ENCODE measurements around the gene TSPAN33.
"Not testable (repeated sequence)": the region's sequence is repeated elsewhere in the genome, so short reads cannot be mapped to it uniquely, and the experiment has no call there.

Gene TSPAN33

GRCh38 chr7:129169686-129170440 lies 25.4 kb downstream of the TSPAN33 start:
- DNase-seq = no peak

GRCh38 chr7:129170441-129171021 lies 26.0 kb downstream of the TSPAN33 start:
- no peak for DNase-seq

- DNase-seq = not testable (repeated sequence)
These were observed 29.4 kb downstream of the TSPAN33 start for GRCh38 chr7:129173861-129174260.

DNA sequence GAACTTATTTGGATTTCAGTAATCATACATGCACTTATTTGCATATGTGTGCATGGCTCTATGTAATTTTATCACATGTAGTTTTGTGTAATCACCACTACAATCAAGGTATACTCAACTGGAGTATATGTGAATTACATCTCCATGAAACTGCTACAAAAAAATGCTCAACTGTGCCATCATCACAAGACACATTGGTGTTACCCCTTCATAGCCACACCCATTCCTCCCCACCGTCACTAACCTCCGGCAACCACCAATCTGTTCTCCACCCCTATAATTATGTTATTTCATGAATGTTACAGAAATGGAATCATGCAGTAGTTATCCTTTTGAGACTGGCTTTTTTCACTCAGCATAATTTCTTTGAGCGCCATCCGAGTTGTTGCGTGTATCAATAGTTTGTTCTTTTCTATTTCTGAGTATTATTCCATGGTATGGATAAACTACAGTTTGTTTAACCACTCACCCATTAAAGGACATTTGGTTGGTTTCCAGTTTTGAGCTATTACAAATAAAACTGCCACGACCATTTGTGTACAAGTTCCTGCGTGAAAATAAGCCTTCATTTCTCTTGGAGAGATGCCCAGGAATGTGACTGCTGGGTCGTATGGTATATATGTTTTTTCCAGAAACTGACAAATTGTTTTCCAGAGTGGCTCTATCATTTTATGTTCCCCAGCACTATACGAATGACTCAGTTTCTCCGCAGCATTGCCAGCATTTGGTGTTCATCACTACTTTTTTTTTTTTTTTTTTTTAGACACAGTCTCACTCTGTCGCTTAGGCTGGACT lies 32.6 kb downstream of the TSPAN33 start:
- DNase-seq = no peak

DNA sequence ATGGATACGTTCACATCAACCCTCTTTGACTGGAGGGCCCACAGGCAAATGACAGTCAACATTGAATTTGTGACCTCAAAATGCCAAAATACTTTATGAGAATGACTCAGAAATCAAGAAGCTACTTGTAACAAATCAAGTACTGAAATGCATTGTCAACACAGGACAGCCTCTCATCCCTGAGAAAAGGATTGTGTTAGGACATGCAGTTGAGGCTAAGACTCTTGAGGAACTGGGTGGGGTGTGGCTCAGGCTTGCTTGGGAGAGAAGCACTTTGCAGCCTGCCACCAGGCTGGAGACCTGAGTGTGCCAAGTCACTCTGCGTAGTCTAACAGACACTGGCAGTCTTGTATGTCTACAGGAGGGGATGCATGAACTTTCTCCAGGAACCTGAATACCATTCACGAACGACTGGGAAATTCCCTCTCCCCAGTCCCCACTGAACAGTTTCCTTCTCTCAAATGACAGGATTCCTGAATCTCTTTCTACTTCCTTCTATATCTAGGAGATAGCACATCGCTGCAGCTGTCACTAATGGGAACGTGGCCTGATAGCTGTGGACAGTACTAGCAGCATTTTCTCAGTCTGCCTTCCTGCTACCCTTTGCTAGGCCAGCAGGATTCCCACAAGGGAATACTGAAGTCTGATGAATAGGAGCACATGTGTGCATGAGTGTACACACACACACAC lies 40.6 kb downstream of the TSPAN33 start:
- no peak for DNase-seq

GRCh38 chr7:129186749-129187260 lies 42.3 kb downstream of the TSPAN33 start:
- DNase-seq = no peak

DNA sequence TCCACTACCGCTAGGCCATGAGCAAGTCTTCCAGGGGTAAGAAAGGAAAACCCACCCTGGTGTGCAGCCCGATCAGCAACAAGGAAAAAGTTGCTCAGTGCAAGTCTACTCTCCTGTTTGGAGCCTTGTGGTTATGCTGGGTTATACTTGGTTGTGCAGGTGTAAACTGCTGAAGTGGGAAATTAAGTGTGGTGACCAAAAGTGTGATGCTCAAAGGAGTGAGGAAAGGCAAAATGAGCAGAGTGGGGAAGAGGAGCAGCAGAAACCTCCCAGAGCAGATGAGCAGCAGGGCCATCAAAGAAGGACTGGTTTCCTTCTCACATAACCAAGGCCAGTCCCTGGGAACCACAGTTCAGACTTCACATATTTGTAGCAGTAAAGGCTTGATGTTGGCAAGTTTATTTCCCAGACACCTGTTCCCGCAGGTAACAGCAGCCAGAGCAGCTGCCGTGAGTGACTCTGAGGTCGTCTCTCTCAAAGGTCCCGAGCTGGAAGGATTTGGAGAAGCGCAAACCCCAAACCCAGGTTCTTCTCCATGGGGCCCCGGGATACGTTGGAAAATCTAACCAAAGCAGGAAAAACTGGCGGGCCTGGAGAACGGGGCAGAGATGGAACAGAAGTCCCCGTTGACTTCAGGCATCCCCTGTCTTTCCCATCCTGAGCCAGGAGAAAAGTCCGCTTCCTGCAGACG lies 43.3 kb downstream of the TSPAN33 start:
- DNase-seq = no peak

DNA sequence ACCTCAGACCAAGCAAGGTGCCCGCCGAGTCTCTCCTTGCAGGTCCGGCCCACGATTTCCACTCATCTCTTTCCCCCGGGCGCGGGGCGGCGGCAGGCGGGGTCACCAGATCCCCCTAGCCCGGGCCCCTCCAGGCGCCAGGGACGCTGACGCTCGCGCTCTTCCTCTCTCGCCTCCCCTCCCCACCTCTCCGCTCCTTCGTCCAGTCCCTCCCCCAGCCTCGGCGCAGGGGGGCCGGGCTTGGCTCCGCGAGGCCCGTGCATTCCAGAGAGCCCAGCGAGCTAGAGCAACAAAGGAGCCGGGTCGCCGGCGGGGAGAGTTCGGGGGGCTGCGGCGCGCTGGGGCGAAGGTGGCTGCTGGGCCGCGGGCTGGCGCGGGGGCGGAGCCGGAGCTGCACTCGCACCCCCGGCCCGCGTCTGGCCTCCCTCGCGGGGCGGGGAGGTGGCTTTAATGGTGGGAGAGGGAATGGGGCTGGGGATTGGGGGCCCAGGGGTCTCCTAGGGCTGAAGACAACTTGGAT lies 43.9 kb downstream of the TSPAN33 start, which contains the start of gene SMO:
Gene SMO (plus strand): TSS at position 262 of the 520 bp plus-strand sequence. CDS start 519 bp downstream, outside the sequence.
- DNase-seq = peak in 26 of 51 donors; percentile 4 to 62 (median 40)

GRCh38 chr7:129188892-129189660 lies 44.6 kb downstream of the TSPAN33 start:
- DNase-seq = peak in 3 of 51 donors; percentile 30 to 39 (median 38)

- DNase-seq = no peak
These were observed 45.3 kb downstream of the TSPAN33 start for GRCh38 chr7:129189661-129190310.

DNA sequence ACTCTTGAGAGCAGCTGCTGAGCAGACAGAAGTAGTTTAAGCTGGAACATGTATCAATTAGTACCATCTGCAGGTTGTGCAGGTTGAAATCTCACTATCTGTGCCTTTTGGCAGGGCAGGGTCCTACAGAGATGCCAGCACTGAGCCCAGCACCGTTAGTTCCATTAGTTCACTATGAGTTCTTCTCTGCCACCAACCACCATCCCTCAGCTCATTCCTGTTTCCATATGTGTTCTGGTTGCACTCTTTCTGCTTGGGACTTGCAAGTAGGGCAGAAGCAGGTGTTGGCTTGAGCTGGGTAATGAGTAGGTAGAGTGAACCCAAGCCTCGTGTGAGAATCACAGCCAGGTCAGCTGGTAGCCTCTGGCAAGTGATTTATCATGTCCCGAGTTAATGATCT lies 46.8 kb downstream of the TSPAN33 start:
- DNase-seq = no peak

- DNase-seq = no peak
These were observed 49.4 kb downstream of the TSPAN33 start for GRCh38 chr7:129193892-129194291.

DNA sequence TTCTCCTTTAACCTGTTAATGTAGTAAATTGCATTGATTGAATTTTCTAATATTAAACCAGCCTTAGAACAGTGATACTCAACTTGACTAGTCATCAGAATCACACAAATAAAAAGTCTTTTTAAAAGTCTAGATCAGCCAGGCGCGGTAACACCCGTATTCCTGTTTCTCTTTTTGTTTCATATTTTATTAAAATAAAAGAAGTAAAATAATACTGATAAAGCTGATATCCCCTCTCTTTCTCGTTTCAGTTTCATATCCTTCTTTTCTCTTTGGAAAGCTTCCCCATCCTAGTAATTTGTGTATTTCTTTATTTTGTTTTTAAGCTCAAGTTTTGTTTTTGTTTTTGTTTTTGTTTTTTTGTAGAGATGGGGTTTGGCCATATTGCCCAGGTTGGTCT lies 53.3 kb downstream of the TSPAN33 start:
- no peak for DNase-seq

GRCh38 chr7:129199406-129199805 lies 54.9 kb downstream of the TSPAN33 start:
- DNase-seq = no peak

- no peak for DNase-seq
These were observed 57.7 kb downstream of the TSPAN33 start for GRCh38 chr7:129202058-129202777.

DNA sequence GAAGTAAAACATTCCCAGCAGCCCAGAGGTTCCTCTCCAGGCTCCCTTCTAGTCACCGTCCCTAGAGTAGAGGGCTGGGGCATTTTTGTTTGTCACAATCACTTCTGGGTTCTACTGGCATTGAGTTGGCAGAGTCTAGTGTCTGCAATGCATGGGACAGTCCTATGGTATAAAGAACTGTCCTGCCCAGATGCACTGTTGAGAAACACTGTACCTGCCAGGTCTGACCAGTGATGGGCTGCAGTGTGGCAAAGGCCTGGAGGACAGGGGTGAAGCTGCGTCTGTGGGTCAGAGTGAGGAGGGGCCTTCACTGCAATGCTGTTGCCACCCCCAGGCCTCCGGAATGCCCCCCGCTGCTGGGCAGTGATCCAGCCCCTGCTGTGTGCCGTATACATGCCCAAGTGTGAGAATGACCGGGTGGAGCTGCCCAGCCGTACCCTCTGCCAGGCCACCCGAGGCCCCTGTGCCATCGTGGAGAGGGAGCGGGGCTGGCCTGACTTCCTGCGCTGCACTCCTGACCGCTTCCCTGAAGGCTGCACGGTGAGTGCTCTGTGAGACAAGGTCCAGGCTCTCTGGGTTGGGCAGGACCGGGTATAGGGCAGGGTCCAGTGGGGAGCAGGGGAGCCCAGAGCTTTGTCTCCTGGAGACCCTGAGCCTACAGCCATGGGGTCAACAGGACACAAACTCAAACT lies 58.7 kb downstream of the TSPAN33 start:
- no peak for DNase-seq

DNA sequence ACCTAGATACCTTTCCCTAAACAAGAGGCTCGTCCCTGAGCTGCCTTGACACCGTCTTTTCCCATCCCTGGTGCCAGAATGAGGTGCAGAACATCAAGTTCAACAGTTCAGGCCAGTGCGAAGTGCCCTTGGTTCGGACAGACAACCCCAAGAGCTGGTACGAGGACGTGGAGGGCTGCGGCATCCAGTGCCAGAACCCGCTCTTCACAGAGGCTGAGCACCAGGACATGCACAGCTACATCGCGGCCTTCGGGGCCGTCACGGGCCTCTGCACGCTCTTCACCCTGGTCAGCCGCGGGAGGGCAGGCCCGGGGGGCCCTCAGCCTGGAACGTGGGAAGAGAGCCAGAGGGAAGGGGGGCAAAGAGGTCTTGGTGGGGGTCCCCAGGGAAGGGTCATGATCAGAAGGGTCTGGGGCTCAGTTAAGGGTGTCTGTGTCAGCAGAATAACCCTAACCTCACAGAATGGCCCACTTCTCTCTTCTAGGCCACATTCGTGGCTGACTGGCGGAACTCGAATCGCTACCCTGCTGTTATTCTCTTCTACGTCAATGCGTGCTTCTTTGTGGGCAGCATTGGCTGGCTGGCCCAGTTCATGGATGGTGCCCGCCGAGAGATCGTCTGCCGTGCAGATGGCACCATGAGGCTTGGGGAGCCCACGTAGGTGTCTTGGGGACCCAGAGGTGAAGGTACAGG lies 60.8 kb downstream of the TSPAN33 start:
- DNase-seq = no peak
